ENCODE measurements around the gene FRMD4B. TPM values are rescaled to one million over a fixed set of nuclear protein-coding genes. Genes with fewer than 3 reads are reported as not detected.

The FRMD4B gene
- polyA plus RNA-seq, 3 donors = 38.6 to 48.3 (median 39.2) TPM

DNA sequence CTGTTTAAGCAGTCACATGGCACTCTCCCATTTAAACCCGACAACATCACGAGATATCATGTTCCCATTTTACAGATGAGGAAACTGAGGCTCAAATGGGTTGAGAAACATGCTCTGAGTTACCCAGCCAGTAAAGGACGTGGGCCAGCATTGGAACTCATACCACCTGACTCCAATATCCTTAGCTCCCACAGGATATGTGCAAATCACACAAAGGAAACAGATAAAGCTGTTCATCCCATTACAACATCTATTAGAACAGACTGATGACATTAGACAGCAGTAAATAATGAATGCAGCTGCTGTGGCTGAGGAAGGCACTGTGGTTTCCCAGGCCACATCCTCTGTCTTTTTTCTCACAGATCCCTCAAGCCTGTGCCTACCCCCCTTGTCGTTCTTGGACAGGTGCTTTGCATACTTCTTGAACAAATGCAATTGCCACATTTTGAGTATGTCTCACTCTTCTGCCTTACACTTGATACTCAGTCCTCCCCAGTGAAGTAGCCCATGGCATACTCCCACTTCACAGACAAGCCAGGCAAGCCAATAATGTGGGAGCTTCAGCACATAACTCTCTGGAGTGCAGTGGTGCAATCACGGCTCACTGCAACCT is 17.7 kb downstream of the FRMD4B start:
- no peak for DNase-seq

DNA sequence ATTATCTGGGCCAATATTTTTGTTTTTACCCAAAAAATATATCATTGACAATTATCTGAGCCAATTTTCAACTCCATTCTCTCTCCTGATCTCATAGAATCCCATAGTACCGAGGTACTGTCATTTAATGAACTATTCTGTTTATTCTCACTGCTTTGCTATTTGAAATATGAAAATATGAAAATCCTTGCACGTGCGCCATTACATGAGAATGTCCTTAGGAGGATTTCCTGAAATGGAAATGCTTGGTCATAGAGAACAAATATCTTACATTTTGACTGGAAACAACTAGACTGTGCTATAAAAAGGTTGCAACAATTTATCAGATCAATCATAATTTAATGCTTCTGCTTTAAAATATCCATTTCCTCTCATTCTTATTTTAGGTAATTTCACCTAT is 18.3 kb downstream of the FRMD4B start:
- DNase-seq = no peak

DNA sequence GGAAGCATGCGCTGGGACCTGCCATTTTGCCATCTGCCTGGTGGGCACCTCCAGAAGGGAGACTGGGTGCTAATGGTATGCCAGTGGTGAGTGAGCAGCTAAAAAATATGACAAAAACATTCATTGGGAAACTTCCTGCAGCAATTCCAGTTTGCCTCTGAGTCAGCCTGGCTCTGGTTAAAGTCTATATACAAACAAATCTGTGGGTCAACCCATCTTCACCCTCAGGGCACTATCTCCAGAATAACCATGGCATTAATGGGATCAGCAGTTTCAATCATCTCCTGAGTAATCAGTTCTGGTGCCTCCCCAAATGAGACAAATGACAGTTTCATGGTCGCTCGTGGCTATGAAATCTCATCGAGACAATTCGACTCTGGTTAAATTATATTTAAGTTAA is 21.5 kb downstream of the FRMD4B start:
- no peak for DNase-seq

DNA sequence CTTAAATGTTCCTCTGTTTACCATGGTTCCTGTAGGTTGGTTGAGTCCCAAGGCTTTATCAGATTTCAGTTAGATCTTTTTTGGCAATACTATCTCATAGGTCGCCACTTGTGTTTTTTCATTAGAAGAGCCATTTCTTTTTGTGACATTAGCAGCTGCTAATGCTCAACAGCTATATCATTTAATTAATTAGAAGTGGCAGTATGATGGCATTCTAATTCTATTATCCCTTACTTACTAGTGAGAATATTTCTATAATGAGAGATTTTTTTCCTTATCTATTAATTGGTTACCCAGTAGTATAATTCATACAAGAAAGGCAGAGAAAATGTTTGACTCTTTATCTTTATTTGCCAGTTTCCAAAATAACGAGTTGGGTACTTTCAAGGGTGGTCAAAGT is 25.2 kb downstream of the FRMD4B start:
- DNase-seq = no peak

- no peak for DNase-seq
Observed at GRCh38 chr3:69359916-69360315, 26.0 kb downstream of the FRMD4B start.

DNA sequence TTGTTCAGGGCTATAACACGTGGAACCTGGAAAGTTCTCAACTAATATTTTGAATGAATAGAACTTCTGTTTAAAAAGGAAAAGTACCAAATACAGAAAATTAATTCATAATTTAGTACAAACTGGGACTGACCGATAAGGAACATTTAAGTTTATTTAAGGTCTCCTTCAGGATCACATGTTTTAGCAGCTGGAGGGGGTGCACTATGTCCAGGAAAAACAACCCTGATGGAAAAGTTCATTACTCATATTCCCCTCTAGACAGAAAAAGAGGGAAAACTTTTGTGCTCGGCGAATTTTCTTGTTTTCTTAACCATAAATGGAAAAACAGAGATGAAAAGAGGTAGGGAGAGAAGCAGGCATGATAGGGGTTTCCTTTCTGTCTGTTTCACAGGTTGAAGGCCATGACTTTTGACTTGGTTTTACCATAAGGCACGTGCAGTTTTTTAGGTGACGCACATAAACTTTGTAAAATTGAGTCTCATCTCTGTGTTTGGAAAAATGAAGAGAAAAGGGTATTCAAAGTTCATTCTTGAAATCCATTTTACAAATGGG is 26.5 kb downstream of the FRMD4B start:
- DNase-seq = no peak

DNA sequence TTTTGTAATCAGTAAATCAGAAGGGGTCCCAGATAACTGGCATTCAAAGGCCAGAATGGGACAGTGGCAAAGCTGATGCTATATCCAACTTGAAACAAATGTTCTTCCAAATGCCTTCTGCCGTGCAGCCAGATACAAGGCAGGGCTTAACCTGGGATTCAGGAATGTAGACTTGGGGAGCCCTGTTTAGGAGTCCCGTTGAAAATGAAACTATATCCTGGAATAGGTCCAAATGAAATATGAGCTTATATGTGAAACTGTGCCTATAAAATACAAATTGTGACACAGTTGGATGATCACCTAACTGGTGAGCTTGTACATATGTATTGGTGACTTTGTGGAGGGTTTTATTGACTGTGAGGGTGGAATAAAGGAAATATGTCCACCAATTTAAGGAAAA is 28.7 kb downstream of the FRMD4B start:
- peak; percentile 11 for DNase-seq

DNA sequence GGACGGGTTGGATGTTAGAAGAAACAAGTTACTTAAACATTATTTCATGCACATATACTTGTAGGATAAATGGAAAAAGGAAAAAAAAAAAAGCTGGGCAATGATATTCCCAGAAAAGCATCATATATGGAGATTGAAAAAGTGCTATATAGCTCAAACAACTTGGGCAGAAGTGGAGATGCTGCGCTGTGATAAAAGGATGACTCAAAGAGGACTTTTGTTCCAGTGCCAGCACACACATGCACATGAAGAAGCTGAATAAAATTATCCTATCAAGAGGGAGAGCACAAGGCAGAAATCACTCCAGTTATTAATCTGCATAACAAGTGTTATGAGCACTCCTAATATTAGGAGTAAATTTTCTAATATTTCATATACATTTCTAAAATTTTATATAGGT is 30.9 kb downstream of the FRMD4B start:
- DNase-seq = no peak

GRCh38 chr3:69353503-69353902 is 32.4 kb downstream of the FRMD4B start:
- DNase-seq = no peak

DNA sequence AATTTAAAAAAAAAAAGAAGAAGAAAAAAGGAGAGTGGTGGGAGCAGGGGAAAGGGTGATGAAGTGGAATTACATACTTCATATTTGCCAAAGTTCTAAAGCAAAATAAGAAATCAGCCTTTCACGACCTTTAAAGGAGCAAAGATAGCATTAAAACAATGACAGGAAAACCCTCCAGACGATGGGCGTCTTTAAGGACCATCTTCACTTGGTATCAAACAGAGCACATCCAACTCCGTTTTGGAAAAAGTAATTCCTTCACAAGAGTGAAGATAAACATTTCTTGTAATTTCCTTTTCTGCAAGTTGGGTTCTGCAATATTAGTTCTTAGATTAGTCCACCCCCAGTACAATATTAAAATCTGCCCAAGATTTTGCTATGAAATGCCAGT is 32.8 kb downstream of the FRMD4B start:
- no peak for DNase-seq

- no peak for DNase-seq
Observed at GRCh38 chr3:69352305-69353087, 33.4 kb downstream of the FRMD4B start.

DNA sequence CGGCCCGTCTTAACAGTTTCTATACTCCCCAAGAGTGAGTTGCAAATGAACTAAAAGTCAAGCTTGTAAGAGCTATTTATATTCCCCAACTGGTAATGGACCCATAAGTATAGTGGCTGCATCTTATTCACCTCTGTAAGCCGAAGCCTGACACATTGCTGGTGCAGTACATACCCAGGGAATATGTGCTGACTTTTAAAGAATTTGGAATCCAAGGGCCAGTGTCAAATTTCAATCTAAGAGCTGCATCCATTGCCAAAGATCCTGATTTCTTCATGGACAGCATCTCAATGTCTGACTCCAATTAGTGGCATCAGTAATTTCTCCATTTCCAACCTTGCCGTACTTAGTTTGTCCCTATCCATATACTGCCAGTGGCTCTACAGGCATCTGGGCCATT is 42.0 kb downstream of the FRMD4B start:
- DNase-seq = no peak

GRCh38 chr3:69342074-69342473 is 43.8 kb downstream of the FRMD4B start:
- DNase-seq = no peak

DNA sequence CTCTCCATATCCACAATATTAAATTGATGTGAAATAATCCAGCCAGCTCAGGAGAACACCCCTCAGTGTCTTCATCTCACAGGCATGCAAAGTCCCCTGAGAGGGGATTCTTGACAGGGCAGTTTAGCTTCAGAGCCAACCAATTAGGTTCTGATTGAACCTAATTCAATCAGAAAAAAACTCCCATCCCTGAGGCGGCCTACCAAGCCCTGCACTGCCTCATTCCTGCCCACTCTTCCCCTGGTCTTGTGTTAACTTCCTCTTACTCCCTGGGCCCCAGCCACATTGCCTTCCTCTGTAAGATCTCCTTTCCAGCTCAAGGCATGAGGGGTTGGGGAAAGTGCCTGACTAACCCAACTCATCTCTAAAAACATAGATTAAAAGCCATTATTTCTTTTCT is 46.1 kb downstream of the FRMD4B start:
- no peak for DNase-seq

DNA sequence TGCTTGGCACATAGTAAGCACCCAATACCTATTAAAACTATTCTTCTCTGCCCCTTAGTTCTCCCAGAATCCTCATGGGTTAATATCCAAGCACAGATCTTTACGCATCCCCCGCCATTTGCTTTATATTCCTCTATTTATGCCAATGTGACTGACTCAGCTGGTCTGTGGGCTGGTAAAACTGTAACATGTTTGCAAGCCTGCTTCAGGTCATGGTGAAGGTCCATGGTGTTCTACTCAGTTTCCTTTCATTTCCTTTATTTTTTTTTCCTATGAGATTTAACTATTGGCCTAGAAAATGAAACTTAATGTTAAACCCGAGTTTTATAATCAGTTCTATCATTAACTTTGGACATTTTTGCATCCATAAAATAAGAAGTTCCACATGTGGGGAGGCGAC is 47.0 kb downstream of the FRMD4B start:
- no peak for DNase-seq

- no peak for DNase-seq
Observed at GRCh38 chr3:69332934-69333333, 53.0 kb downstream of the FRMD4B start.

DNA sequence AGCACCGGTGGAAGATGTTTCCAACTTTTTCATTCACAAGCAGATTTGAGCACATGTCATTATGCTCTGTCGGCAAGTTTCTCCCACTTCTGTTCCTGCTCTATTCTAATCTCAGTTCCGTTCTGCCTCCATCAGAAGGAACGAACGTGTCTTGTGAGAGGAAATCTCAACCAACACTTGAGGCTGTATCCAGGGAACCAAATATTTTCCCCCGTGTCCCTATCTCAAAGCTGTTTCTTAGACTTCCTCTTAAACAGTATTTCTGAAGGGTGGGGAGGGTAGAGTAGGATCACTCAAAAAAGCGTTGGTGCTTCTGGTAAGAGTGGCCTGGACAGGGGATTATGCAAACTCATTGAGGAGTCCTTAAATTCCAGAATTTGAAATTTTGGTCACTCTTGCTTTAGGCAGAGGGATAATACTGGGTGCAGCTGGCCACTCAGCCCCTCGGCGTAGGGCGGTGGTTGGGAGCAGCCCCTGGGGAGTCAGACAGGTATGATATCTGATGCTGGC is 54.9 kb downstream of the FRMD4B start:
- no peak for DNase-seq

DNA sequence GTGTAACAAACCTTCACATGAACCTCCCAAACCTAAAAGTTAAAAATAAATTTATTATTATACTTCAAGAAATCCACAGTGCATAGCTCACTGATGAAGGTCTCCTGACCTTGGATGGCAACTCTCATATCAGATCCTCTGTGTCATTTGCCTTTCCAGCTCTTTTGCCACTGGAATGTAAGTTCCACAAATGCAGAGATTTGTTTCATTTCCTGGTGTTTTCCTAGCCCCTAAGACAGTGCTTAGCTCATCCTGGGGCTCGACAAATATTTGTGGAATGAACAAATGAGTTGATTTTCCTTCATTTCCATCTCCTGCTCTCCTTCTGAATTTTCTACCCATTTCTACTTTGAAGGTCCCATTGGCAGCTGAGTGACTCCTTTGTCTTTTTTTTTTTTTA is 56.0 kb downstream of the FRMD4B start:
- DNase-seq = no peak

GRCh38 chr3:69328963-69329302 is 57.0 kb downstream of the FRMD4B start:
- DNase-seq = no peak

- no peak for DNase-seq
Observed at GRCh38 chr3:69328103-69328962, 57.6 kb downstream of the FRMD4B start.

DNA sequence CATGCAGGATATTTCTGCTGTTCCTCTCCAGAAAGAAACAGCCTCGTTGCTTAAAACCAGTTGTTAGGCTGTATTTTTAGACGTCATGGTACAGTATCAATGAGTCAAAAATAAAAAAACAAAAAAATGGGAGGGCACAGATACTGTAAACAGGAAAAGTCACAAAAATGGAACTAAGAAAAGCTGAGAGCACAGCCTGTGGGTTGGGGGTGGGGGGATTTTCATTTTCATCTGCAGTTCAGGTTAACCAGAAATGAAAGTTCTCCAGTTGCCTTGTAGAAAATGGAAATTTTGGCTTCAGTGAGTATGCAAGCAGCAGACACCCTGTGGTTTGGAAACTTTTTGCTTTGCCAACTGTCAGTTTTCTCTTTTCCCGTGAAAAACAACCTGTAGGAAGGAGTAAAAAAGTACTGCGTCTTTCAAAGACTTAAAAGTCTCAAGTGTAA is 59.0 kb downstream of the FRMD4B start:
- no peak for DNase-seq

DNA sequence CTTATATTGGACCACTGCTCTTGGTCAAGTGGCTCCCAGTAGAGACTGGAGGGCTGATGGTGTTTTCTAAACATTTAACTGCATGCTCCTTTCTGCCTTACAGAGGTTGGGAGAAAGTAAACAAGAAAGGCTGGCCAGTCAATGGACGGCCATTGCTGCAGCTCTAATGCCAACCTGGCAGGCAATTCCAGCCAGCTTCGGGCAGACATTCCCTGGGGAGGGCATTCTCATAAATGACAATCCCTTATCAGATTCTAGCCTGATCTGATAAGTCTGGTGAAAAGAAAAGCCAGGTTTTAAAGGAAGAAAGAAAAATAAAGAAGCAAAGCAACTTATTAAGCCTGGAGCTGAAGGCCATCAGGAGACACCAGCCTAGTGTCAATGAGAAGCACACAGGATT is 60.7 kb downstream of the FRMD4B start:
- no peak for DNase-seq

Data from renal pelvis (tissue), 4 donors.